PC-3 (cell line): ENCODE measurements around the gene OR52N5. TPM values are rescaled to one million over a fixed set of nuclear protein-coding genes. Genes with fewer than 3 reads are reported as not detected.

ENCODE experiments used
- ATAC-seq: fragments of 200-7000 bp; cut with Tn5 transposase; 2 replicates; pipeline ENCODE4 v1.9.1; 2020; ENCODE audit warnings: mild to moderate bottlenecking, moderate library complexity
- BruUV-seq: library from RNA; stranded (reverse); fragments of 400-500 nt; replicated peaks from 2 replicates; lab custom pipeline; 2021; lab: Mats Ljungman, UMichigan
- CTCF ChIA-PET: fragments of 300-600 bp; sonication (Branson Sonifier 250); formaldehyde crosslinking; loops from one replicate; lab custom pipeline; 2022; ENCODE audit warnings: antibody characterized with exemption; lab: Charles Lee
- POLR2A ChIA-PET: fragments of 300-600 bp; sonication (Branson Sonifier 250); formaldehyde crosslinking; loops from one replicate; lab custom pipeline; 2022; ENCODE audit warnings: antibody characterized with exemption; ENCODE audit not compliant: unreplicated experiment; lab: Charles Lee
- DNase-seq: peaks from one replicate; pipeline ENCODE4 v3.0.0-alpha.2; 2015
- H2AFZ ChIP-seq: fragments of 300-600 bp; sonication (generic); 2 replicates; pipeline ENCODE4 v1.6.0; 2016; ENCODE audit warnings: antibody characterized with exemption, low read length
- H3F3A ChIP-seq: fragments of 300-600 bp; sonication (generic); one replicate; pipeline ENCODE4 v1.6.0; 2017; ENCODE audit warnings: antibody characterized with exemption, low read length, control low read depth, mild to moderate bottlenecking; ENCODE audit not compliant: unreplicated experiment
- H3K27ac ChIP-seq: fragments of 300-600 bp; sonication (generic); 2 replicates; pipeline ENCODE4 v1.5.1; 2016; ENCODE audit warnings: mild to moderate bottlenecking, low read length
- H3K27me3 ChIP-seq: fragments of 300-600 bp; sonication (generic); 2 replicates; pipeline ENCODE4 v1.6.1; 2016; ENCODE audit warnings: low read length, mixed read lengths
- H3K36me3 ChIP-seq: fragments of 300-600 bp; sonication (generic); 2 replicates; pipeline ENCODE4 v1.6.1; 2016; ENCODE audit warnings: low read depth, mixed run types, low read length, mixed read lengths
- H3K4me1 ChIP-seq: fragments of 300-600 bp; sonication (generic); 2 replicates; pipeline ENCODE4 v1.5.1; 2016; ENCODE audit warnings: low read length; ENCODE audit not compliant: insufficient read depth
- H3K4me2 ChIP-seq: fragments of 300-600 bp; sonication (generic); 2 replicates; pipeline ENCODE4 v1.6.0; 2016; ENCODE audit warnings: low read length
- H3K4me3 ChIP-seq: fragments of 300-600 bp; sonication (generic); 2 replicates; pipeline ENCODE4 v1.5.1; 2016; ENCODE audit warnings: mild to moderate bottlenecking, low read length, mixed read lengths
- H3K79me2 ChIP-seq: fragments of 300-600 bp; sonication (generic); 2 replicates; pipeline ENCODE4 v1.6.1; 2017; ENCODE audit warnings: low read length, mixed read lengths
- H3K9ac ChIP-seq: fragments of 300-600 bp; sonication (generic); 2 replicates; pipeline ENCODE4 v1.6.0; 2016; ENCODE audit warnings: mild to moderate bottlenecking, low read length
- H3K9me2 ChIP-seq: fragments of 300-600 bp; sonication (generic); replicated peaks from 2 replicates; pipeline ENCODE4 v1.6.1; 2016; ENCODE audit warnings: mixed run types, low read length, mixed read lengths
- H3K9me3 ChIP-seq: fragments of 300-600 bp; sonication (generic); 2 replicates; pipeline ENCODE4 v1.6.1; 2016; ENCODE audit warnings: low read length, mixed read lengths
- H4K20me1 ChIP-seq: fragments of 300-600 bp; sonication (generic); 2 replicates; pipeline ENCODE4 v1.6.1; 2016; ENCODE audit warnings: low read length, mixed read lengths
- CTCF ChIP-seq: fragments of 300-600 bp; sonication (generic); conservative IDR thresholded peaks from 2 replicates; pipeline ENCODE4 v1.5.1; 2017; ENCODE audit warnings: antibody characterized with exemption, low read depth, mild to moderate bottlenecking, low read length
- EZH2 ChIP-seq: fragments of 300-600 bp; sonication (generic); IDR thresholded peaks from one replicate; pipeline ENCODE4 v1.6.1; 2017; ENCODE audit warnings: antibody characterized with exemption, mild to moderate bottlenecking, low read length; ENCODE audit not compliant: unreplicated experiment
- EZH2phosphoT487 ChIP-seq: fragments of 300-600 bp; sonication (generic); IDR thresholded peaks from 2 replicates; pipeline ENCODE4 v1.6.1; 2018; ENCODE audit warnings: mild to moderate bottlenecking, antibody characterized with exemption, low read length, borderline replicate concordance
- intact Hi-C: fragments of 100-400 bp; cut with micrococcal nuclease; formaldehyde crosslinking; loops from 2 replicates; pipeline ENCODE4 v1.9.0; 2023
- total RNA-seq: library from RNA; depleted of rRNA; stranded (reverse); fragments of >200 nt; gene quantifications from 2 replicates; pipeline ENCODE4 v1.2.3, GENCODE V29; 2014

The OR52N5 gene
- total RNA-seq, 1 experiment from 2014 or later, result not detected

DNA sequence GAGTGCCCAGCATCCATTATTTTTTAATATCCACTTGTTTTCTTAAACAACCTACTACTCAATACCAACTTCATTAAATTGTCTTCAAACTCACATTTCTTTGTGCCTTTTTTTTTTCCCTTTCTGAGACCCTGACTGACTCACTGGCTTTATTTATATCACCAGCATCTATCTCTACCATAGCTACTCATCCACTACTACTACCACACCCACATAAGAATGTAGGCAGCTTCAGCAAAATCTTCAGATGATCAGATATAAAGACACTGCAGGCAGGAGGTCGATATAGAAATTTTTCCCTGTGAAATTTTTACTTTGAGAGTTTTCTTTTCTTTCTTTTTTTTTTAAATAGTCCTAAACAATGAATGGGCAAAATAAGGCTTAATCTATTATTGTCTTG, 44.7 kb downstream of the OR52N5 start:
- ChIA-PET CTCF (no interaction called here), POLR2A (no interaction called here)
- Histone ChIP-seq H3K36me3 (no peaks in the 10 kb centered on the region), H3K27me3 (peaks cover 17% of the 10 kb centered on the region), H3K9ac (no peak overlapping the region), H3K4me2 (no peak overlapping the region), H3K9me3 (no peaks in the 10 kb centered on the region), H3K79me2 (no peaks in the 10 kb centered on the region), H4K20me1 (no peaks in the 10 kb centered on the region), H3K27ac (no peak overlapping the region), H3F3A (no peaks in the 10 kb centered on the region), H3K9me2 (no peaks in the 10 kb centered on the region), H3K4me3 (no peak overlapping the region), H3K4me1 (no peaks in the 10 kb centered on the region), H2AFZ (no peak overlapping the region)
- no TSS peak for BruUV-seq
- TF ChIP-seq EZH2phosphoT487 (no peak), EZH2 (no peak), CTCF (no peak)
- ATAC-seq, result no peak
- intact Hi-C loops, result no loop called here
- no peak for DNase-seq

- H3K27me3 ChIP-seq, result peaks cover 14% of the 10 kb centered on the region
- no peak for TF ChIP-seq CTCF
These were observed 45.3 kb downstream of the OR52N5 start for GRCh38 chr11:5737670-5738392.

GRCh38 chr11:5737091-5737490, 46.1 kb downstream of the OR52N5 start:
- Histone ChIP-seq H3F3A (no peaks in the 10 kb centered on the region), H3K9me2 (no peaks in the 10 kb centered on the region), H3K4me2 (no peak overlapping the region), H4K20me1 (no peaks in the 10 kb centered on the region), H3K9ac (no peak overlapping the region), H2AFZ (no peak overlapping the region), H3K4me1 (no peaks in the 10 kb centered on the region), H3K27ac (no peak overlapping the region), H3K4me3 (no peak overlapping the region), H3K79me2 (no peaks in the 10 kb centered on the region), H3K9me3 (no peaks in the 10 kb centered on the region), H3K36me3 (no peaks in the 10 kb centered on the region), H3K27me3 (peaks cover 10% of the 10 kb centered on the region)
- intact Hi-C loops, result no loop called here
- DNase-seq, result no peak
- CTCF ChIA-PET, result no interaction called here
- POLR2A ChIA-PET, result interaction anchor here (0.5 kb wide), 1 partner anchor 154 kb away, joined by 3 read pairs; no protein-coding TSS in a partner anchor
- no peak for ATAC-seq
- TF ChIP-seq EZH2, result no peak
- no peak for TF ChIP-seq EZH2phosphoT487
- TF ChIP-seq CTCF, result no peak
- BruUV-seq, result no TSS peak

More at GRCh38 chr11:5737670-5738392, 45.3 kb downstream of the OR52N5 start:
- Histone ChIP-seq H2AFZ (no peak overlapping the region), H4K20me1 (no peaks in the 10 kb centered on the region), H3K9me3 (no peaks in the 10 kb centered on the region), H3K4me3 (no peak overlapping the region), H3K4me1 (no peaks in the 10 kb centered on the region), H3K9me2 (no peaks in the 10 kb centered on the region), H3K36me3 (no peaks in the 10 kb centered on the region), H3F3A (no peaks in the 10 kb centered on the region), H3K79me2 (no peaks in the 10 kb centered on the region), H3K27ac (no peak overlapping the region), H3K4me2 (no peak overlapping the region), H3K9ac (no peak overlapping the region)
- BruUV-seq, result no TSS peak
- ChIA-PET POLR2A (interaction anchor here (0.5 kb wide), 1 partner anchor 154 kb away, joined by 3 read pairs; no protein-coding TSS in a partner anchor), CTCF (no interaction called here)
- ATAC-seq, result no peak
- intact Hi-C loops, result no loop called here
- DNase-seq, result no peak
